ENCODE results near the gene RPL22.

RPL22 gene

GRCh38 chr1:6151291-6151822 lies 48.0 kb downstream of the RPL22 start:
- DNase-seq, result no peak

GRCh38 chr1:6150006-6150938 lies 49.1 kb downstream of the RPL22 start:
- DNase-seq, result no peak

- no peak for DNase-seq
Measured at GRCh38 chr1:6149597-6149996, 49.8 kb downstream of the RPL22 start.

- no peak for DNase-seq
Measured at GRCh38 chr1:6148497-6149241, 50.7 kb downstream of the RPL22 start.

- no peak for DNase-seq
Measured at GRCh38 chr1:6145864-6146410, 53.5 kb downstream of the RPL22 start.

GRCh38 chr1:6145396-6145750 lies 54.0 kb downstream of the RPL22 start:
- DNase-seq, result no peak

- no peak for DNase-seq
Measured at GRCh38 chr1:6144647-6145395, 54.6 kb downstream of the RPL22 start.

GRCh38 chr1:6144175-6144574 lies 55.2 kb downstream of the RPL22 start:
- no peak for DNase-seq

GRCh38 chr1:6143395-6143794 lies 56.0 kb downstream of the RPL22 start:
- no peak for DNase-seq

GRCh38 chr1:6142734-6143133 lies 56.7 kb downstream of the RPL22 start:
- DNase-seq, result no peak

- DNase-seq, result no peak
Measured at GRCh38 chr1:6142036-6142621, 57.3 kb downstream of the RPL22 start.

- no peak for DNase-seq
Measured at GRCh38 chr1:6141592-6141991, 57.8 kb downstream of the RPL22 start.

- DNase-seq, result no peak
Measured at GRCh38 chr1:6140413-6140812, 59.0 kb downstream of the RPL22 start.

GRCh38 chr1:6137758-6138157 lies 61.6 kb downstream of the RPL22 start:
- no peak for DNase-seq

GRCh38 chr1:6136516-6137220 lies 62.7 kb downstream of the RPL22 start:
- DNase-seq, result no peak

Data from T1000 (cell line).